MM.1S (cell line): ENCODE data around the gene WDR45B.

Source experiments
- DNase-seq: peaks from one replicate; pipeline ENCODE4 v3.0.0-alpha.2; 2015
- H2AFZ ChIP-seq: fragments of 300-600 bp; sonication (generic); 2 replicates; pipeline ENCODE4 v1.6.0; 2016; ENCODE audit warnings: antibody characterized with exemption, low read length
- H3F3A ChIP-seq: fragments of 300-600 bp; sonication (generic); 2 replicates; pipeline ENCODE4 v1.6.1; 2016; ENCODE audit warnings: mild to moderate bottlenecking, antibody characterized with exemption, low read length, moderate library complexity, mixed read lengths; ENCODE audit not compliant: insufficient read depth
- H3K27ac ChIP-seq: fragments of 300-600 bp; sonication (generic); 2 replicates; pipeline ENCODE4 v1.5.1; 2016; ENCODE audit warnings: mild to moderate bottlenecking, low read length
- H3K27me3 ChIP-seq: fragments of 300-600 bp; sonication (generic); replicated peaks from 2 replicates; pipeline ENCODE4 v1.6.0; 2016; ENCODE audit warnings: low read length; ENCODE audit not compliant: insufficient read depth
- H3K36me3 ChIP-seq: fragments of 300-600 bp; sonication (generic); replicated peaks from 2 replicates; pipeline ENCODE4 v1.6.1; 2016; ENCODE audit warnings: mild to moderate bottlenecking, low read length, mixed read lengths; ENCODE audit not compliant: insufficient read depth
- H3K4me1 ChIP-seq: fragments of 300-600 bp; sonication (generic); 2 replicates; pipeline ENCODE4 v1.6.1; 2016; ENCODE audit warnings: low read length, mixed read lengths
- H3K4me2 ChIP-seq: fragments of 300-600 bp; sonication (generic); 2 replicates; pipeline ENCODE4 v1.6.0; 2016; ENCODE audit warnings: low read depth, low read length
- H3K4me3 ChIP-seq: fragments of 300-600 bp; sonication (generic); 2 replicates; pipeline ENCODE4 v1.5.1; 2016; ENCODE audit warnings: low read length, mixed read lengths
- H3K79me2 ChIP-seq: fragments of 300-600 bp; sonication (generic); 2 replicates; pipeline ENCODE4 v1.6.1; 2016; ENCODE audit warnings: mixed run types, low read length, mixed read lengths
- H3K9ac ChIP-seq: fragments of 300-600 bp; sonication (generic); 2 replicates; pipeline ENCODE4 v1.6.1; 2016; ENCODE audit warnings: low read length, mixed read lengths
- H3K9me2 ChIP-seq: fragments of 300-600 bp; sonication (generic); replicated peaks from 2 replicates; pipeline ENCODE4 v1.6.1; 2016; ENCODE audit warnings: mild to moderate bottlenecking, low read length, mixed read lengths; ENCODE audit not compliant: insufficient read depth
- H3K9me3 ChIP-seq: fragments of 300-600 bp; sonication (generic); replicated peaks from 2 replicates; pipeline ENCODE4 v1.6.1; 2016; ENCODE audit warnings: mild to moderate bottlenecking, low read length, mixed read lengths; ENCODE audit not compliant: insufficient read depth
- H4K20me1 ChIP-seq: fragments of 300-600 bp; sonication (generic); 2 replicates; pipeline ENCODE4 v1.6.1; 2016; ENCODE audit warnings: mild to moderate bottlenecking, low read length, moderate library complexity, mixed read lengths; ENCODE audit not compliant: insufficient read depth
- EZH2 ChIP-seq: fragments of 300-600 bp; sonication (generic); optimal IDR thresholded peaks from 2 replicates; pipeline ENCODE3; 2017; ENCODE audit warnings: low read depth, mild to moderate bottlenecking, antibody characterized with exemption, low read length, mixed read lengths
- EZH2phosphoT487 ChIP-seq: fragments of 300-600 bp; sonication (generic); IDR thresholded peaks from 2 replicates; pipeline ENCODE4 v1.6.1; 2018; ENCODE audit warnings: antibody characterized with exemption, low read length
- TF ChIP-seq, protein P1 (sequence below): fragments of 300-600 bp; sonication (generic); IDR thresholded peaks from 2 replicates; pipeline ENCODE4 v1.5.1; 2016; ENCODE audit warnings: antibody characterized with exemption, low read length, mixed read lengths

Gene WDR45B

DNA sequence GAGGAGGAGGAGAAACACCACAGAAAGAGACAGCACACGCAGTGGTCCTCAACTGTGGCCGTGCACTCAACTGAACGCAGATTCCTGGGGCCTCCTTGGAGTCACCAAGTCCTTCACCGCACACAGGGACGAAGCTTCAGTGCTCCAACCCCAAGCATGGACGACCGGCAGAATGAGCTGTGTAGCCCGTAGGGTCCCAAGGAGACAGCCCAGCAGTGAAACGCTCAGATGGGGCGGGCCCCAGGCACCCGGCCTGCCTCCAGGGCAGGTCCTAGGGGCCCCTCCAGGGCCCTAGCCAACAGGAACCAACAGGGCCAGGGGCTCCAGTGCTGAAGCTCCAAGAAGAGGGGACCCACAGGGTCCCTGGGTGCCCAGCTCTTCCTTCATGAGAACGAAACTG, 37.0 kb upstream of the WDR45B start:
- H2AFZ ChIP-seq: no peak overlapping the region
- H4K20me1 ChIP-seq: no peaks in the 10 kb centered on the region
- H3K4me3 ChIP-seq: no peak overlapping the region
- no peaks in the 10 kb centered on the region for H3K9me3 ChIP-seq
- no peaks in the 10 kb centered on the region for H3K36me3 ChIP-seq
- no peak overlapping the region for H3K27ac ChIP-seq
- H3K4me2 ChIP-seq: no peak overlapping the region
- DNase-seq: no peak
- no peak overlapping the region for H3K9ac ChIP-seq
- no peak for TF ChIP-seq EZH2phosphoT487
- TF ChIP-seq, protein P1, sequence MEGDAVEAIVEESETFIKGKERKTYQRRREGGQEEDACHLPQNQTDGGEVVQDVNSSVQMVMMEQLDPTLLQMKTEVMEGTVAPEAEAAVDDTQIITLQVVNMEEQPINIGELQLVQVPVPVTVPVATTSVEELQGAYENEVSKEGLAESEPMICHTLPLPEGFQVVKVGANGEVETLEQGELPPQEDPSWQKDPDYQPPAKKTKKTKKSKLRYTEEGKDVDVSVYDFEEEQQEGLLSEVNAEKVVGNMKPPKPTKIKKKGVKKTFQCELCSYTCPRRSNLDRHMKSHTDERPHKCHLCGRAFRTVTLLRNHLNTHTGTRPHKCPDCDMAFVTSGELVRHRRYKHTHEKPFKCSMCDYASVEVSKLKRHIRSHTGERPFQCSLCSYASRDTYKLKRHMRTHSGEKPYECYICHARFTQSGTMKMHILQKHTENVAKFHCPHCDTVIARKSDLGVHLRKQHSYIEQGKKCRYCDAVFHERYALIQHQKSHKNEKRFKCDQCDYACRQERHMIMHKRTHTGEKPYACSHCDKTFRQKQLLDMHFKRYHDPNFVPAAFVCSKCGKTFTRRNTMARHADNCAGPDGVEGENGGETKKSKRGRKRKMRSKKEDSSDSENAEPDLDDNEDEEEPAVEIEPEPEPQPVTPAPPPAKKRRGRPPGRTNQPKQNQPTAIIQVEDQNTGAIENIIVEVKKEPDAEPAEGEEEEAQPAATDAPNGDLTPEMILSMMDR: no peak
- TF ChIP-seq EZH2: no peak
- no peaks in the 10 kb centered on the region for H3K4me1 ChIP-seq
- no peaks in the 10 kb centered on the region for H3K79me2 ChIP-seq
- H3K27me3 ChIP-seq: no peaks in the 10 kb centered on the region
- no peaks in the 10 kb centered on the region for H3K9me2 ChIP-seq
- H3F3A ChIP-seq: no peaks in the 10 kb centered on the region

DNA sequence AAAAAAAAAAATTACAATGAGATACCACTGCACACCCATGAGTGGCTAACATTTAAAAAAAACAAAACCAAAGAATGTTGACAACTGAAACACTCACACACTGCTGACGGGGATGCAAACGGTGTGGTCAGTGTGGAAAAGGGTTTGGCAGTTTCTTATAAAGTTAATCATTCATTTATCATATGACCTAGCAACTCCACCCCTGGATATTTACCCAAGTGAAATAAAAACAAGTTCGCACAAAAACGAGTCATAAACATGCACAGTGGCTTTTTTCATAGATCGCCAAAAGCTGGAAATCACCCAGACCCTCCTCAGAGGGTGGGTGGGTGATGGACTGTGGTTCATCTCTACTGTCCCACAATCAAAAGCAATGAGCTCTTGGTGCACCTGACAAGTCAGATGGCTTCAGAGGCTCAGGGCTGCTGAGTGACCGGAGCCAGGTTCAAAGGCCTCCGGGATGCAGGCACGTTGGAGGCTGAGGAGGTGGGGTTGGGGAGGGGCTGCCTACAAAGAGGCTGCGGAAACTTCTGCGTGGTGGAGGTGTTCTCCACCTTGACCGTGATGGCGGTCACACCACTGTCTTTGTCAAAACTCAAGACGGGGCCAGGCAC, 36.1 kb upstream of the WDR45B start:
- Histone ChIP-seq H3K9ac (no peak overlapping the region), H3K9me3 (no peaks in the 10 kb centered on the region), H3K79me2 (no peaks in the 10 kb centered on the region), H3F3A (no peaks in the 10 kb centered on the region), H3K27me3 (no peaks in the 10 kb centered on the region), H3K9me2 (no peaks in the 10 kb centered on the region), H4K20me1 (no peaks in the 10 kb centered on the region), H3K36me3 (no peaks in the 10 kb centered on the region), H3K4me2 (no peak overlapping the region), H2AFZ (no peak overlapping the region), H3K27ac (no peak overlapping the region), H3K4me3 (no peak overlapping the region), H3K4me1 (no peaks in the 10 kb centered on the region)
- no peak for DNase-seq
- no peak for TF ChIP-seq EZH2phosphoT487
- no peak for TF ChIP-seq EZH2
- TF ChIP-seq, protein P1: no peak

- H3K9me2 ChIP-seq: no peaks in the 10 kb centered on the region
- H3K79me2 ChIP-seq: no peaks in the 10 kb centered on the region
- no peaks in the 10 kb centered on the region for H3K36me3 ChIP-seq
- no peak for DNase-seq
- no peak overlapping the region for H3K9ac ChIP-seq
- H3F3A ChIP-seq: no peaks in the 10 kb centered on the region
- H3K9me3 ChIP-seq: no peaks in the 10 kb centered on the region
- H3K4me2 ChIP-seq: no peak overlapping the region
- no peak overlapping the region for H3K4me3 ChIP-seq
- no peak overlapping the region for H3K27ac ChIP-seq
- H3K27me3 ChIP-seq: no peaks in the 10 kb centered on the region
- H3K4me1 ChIP-seq: no peaks in the 10 kb centered on the region
- H2AFZ ChIP-seq: no peak overlapping the region
- TF ChIP-seq EZH2: no peak
- TF ChIP-seq, protein P1: no peak
- TF ChIP-seq EZH2phosphoT487: no peak
- H4K20me1 ChIP-seq: no peaks in the 10 kb centered on the region
These were observed 35.3 kb upstream of the WDR45B start for GRCh38 chr17:82683534-82683933.
